ENCODE results near the gene CDKN2C.
"Not testable (repeated sequence)": the region's sequence is repeated elsewhere in the genome, so short reads cannot be mapped to it uniquely, and the experiment has no call there.

Gene CDKN2C

DNA sequence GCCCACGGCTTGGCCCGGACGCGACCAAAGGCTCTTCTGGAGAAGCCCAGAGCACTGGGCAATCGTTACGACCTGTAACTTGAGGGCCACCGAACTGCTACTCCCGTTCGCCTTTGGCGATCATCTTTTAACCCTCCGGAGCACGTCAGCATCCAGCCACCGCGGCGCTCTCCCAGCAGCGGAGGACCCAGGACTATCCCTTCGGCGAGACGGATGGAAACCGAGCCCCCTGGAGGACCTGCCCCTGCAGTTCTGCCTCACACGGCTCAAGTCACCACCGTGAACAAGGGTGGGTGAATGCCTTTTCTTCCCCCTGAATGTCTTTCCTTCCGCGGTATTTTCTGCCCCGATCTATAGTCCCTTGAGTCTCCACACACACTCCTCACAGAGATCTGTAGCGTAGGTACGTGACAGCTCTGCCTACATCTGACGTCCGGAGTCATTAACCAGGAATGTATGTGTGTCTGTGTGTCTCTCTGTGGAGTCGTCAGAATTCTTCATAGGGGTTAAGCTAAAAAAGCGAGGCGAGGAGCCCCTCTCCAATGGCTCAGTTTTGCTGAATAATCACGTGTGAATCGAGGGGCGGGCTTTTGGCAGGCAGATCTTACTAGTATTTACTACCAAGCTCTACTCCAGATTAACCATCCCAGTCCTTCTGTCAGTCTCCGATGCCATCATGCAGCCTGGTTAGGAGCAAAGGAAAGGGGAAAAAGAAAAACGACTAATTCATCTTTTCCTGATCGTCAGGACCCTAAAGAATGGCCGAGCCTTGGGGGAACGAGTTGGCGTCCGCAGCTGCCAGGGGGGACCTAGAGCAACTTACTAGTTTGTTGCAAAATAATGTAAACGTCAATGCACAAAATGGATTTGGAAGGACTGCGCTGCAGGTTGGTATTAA is at the start of gene CDKN2C:
Gene CDKN2C, plus strand, starts transcription at position 635 of the 898 bp plus-strand sequence. Its CDS starts 124 bp downstream, at position 759.
- peaks cover 26% of the 10 kb centered on the region for H3K4me1 Mint-ChIP-seq
- peaks cover 5% of the 10 kb centered on the region for H3K36me3 Mint-ChIP-seq (ENCODE audit: low read depth)
- H3K4me3 Mint-ChIP-seq: peak within 1 kb of the TSS; percentile 88
- peak within 1 kb of the TSS; percentile 96 for H3K27ac Mint-ChIP-seq
- H3K9me3 Mint-ChIP-seq: no peaks in the 10 kb centered on the region
- peaks cover 18% of the 10 kb centered on the region for H3K27me3 Mint-ChIP-seq
- DNase-seq (peak; percentile 54), ATAC-seq (peak; percentile 51)

DNA sequence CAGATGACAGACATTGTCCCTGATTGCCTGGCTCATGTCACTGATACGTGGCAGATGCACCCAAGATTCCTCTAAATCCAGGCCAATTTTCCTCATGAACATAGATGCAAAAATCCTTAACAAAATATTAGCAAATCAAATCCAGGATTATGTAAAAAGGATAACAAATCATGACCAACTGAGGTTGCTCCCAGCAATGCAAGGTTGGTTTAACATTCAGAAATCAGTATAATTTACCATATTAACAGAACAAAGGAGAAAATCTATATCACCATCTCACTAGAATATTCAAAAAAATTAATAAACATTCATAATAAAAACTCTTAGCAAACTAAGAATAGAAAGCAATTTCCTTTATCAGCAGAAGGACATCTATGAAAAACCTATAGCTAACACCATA is 49.6 kb upstream of the CDKN2C start:
- DNase-seq: no peak

DNA sequence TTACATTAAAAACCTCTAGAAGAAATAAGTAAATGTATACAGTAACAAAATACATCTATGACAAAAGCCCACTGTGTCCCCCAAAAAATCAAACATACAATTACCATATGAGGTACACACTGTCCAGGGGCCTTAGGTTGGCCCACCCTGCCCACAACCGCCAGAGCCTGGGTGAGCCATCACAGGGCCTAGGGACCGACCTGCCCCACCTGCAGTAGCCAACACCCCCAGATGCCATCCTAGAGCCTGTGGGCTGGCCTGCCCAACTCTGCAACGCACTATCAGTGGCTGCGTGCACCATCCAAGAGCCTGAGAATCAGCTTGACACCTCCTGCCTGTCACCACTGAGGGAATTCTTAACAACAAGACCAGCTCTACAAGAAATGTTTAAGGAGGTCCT is 49.0 kb upstream of the CDKN2C start:
- Mint-ChIP-seq H3K27ac (no peak overlapping the region), H3K4me3 (no peak overlapping the region), H3K27me3 (no peaks in the 10 kb centered on the region), H3K9me3 (peaks cover 15% of the 10 kb centered on the region), H3K4me1 (peaks cover 20% of the 10 kb centered on the region), H3K36me3 (ENCODE audit: low read depth) (peaks cover 34% of the 10 kb centered on the region)
- ATAC-seq (no peak), DNase-seq (no peak)

More for the DNA sequence above, 49.6 kb upstream of the CDKN2C start:
- no peak for ATAC-seq
- Mint-ChIP-seq H3K9me3 (peaks cover 15% of the 10 kb centered on the region), H3K4me3 (no peak overlapping the region), H3K36me3 (ENCODE audit: low read depth) (peaks cover 32% of the 10 kb centered on the region), H3K27me3 (no peaks in the 10 kb centered on the region), H3K27ac (no peak overlapping the region), H3K4me1 (peaks cover 19% of the 10 kb centered on the region)

DNA sequence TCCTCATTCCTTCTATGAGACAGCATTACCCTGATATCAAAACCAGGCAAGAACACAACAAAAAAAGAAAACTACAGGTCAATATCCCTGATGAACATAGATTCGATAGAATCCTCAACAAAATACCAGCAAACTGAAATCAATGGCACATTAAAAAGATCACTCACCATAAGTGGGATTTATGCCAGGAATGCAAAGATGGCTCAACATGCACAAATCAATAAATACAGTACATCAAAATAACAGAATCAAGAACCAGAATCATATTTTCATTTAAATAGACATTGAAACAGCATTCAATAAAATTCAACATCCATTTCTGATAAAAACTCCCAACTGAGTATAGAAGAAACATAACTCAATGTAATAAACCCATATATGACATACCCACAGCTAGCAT is 46.5 kb upstream of the CDKN2C start:
- Mint-ChIP-seq H3K27me3 (no peaks in the 10 kb centered on the region), H3K4me3 (no peak overlapping the region), H3K4me1 (peaks cover 9% of the 10 kb centered on the region), H3K36me3 (ENCODE audit: low read depth) (peaks cover 41% of the 10 kb centered on the region), H3K9me3 (peaks cover 15% of the 10 kb centered on the region), H3K27ac (no peak overlapping the region)
- DNase-seq: no peak
- ATAC-seq: no peak

DNA sequence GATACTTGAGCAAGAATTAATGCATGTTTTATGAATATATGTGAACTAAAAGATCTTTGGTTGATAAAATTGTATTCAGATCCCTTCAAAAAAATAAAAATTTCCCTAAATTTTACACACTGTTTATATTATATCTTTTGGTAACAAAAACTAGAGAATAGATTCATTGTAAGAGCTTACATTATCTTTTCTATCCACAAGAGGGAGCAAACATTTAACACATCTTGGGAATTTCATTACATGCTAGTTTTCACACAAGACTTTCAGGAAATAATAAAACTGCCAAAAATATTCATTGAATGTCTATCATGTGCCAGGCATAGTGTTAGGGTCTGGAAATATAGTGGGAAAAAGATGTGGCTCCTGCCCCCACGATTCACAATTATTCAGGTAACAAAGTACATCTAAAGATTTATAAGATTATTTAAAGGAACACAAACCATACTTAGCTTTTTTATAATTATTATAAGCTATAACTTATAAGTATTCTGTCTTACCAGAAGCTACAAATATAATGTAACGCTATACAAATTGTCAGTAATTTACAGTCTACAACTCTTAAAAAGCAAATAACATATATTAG is 40.6 kb upstream of the CDKN2C start:
- no peak overlapping the region for H3K27ac Mint-ChIP-seq
- ATAC-seq (no peak), DNase-seq (no peak)
- no peak overlapping the region for H3K4me3 Mint-ChIP-seq
- H3K36me3 Mint-ChIP-seq (ENCODE audit: low read depth): peaks cover 25% of the 10 kb centered on the region
- H3K4me1 Mint-ChIP-seq: peaks cover 30% of the 10 kb centered on the region
- H3K27me3 Mint-ChIP-seq: no peaks in the 10 kb centered on the region
- H3K9me3 Mint-ChIP-seq: no peaks in the 10 kb centered on the region

DNA sequence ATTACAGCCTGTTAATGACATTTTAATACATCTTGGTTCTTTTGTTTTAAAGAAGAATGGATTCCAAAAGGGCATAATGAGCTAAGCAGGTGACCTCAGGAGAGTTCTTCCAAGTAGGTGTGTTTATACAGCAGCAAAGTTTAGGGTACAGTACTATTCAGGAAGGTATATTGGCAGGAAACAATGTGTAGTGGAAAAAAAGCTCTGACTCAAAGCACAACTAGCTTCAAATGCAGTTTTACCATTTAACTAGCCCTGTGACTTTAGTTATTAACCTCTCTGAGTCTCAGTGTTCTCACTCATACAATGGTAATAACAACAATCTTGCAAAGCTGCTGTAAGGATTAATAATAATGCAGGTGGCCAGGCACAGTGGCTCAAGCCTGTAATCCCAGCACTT is 39.9 kb upstream of the CDKN2C start:
- Mint-ChIP-seq H3K27ac (no peak overlapping the region), H3K36me3 (ENCODE audit: low read depth) (peaks cover 26% of the 10 kb centered on the region), H3K27me3 (no peaks in the 10 kb centered on the region), H3K4me1 (peaks cover 32% of the 10 kb centered on the region), H3K4me3 (no peak overlapping the region), H3K9me3 (no peaks in the 10 kb centered on the region)
- ATAC-seq: peak; percentile 90
- DNase-seq: no peak

DNA sequence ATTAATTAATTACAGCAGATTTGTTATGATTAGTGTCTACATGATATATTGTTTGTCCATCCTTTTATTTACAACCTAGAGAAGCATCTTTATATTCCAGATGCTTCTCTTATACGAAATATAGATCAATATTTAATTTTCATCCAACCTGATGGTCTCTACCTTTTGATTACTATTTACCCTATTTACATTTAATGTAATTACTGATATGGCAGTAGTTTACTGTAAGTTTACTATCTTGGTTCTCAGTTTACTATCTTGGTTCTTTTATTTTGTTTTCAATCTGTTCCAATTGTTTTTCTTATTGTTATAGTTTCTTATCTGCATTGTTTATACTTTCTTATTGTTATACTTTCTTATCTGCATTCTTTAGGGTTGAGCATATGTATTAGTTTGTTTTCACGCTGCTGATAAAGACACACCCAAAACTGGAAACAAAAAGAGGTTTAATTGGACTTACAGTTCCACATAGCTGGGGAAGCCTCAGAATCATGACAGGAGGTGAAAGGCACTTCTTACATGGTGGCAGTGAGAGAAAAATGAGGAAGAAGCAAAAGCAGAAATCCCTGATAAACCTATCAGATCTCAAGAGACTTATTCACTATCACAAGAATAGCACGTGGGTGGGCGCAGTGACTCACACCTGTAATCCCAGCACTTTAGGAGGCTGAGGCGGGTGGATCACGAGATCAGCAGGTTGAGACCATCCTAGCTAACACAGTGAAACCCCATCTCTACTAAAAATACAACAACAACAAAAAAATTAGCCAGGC is 38.9 kb upstream of the CDKN2C start:
- H3K4me1 Mint-ChIP-seq: peaks cover 36% of the 10 kb centered on the region
- H3K9me3 Mint-ChIP-seq: no peaks in the 10 kb centered on the region
- DNase-seq: peak; percentile 14
- ATAC-seq: no peak
- H3K27me3 Mint-ChIP-seq: no peaks in the 10 kb centered on the region
- no peak overlapping the region for H3K27ac Mint-ChIP-seq
- peaks cover 20% of the 10 kb centered on the region for H3K36me3 Mint-ChIP-seq (ENCODE audit: low read depth)
- H3K4me3 Mint-ChIP-seq: no peak overlapping the region

DNA sequence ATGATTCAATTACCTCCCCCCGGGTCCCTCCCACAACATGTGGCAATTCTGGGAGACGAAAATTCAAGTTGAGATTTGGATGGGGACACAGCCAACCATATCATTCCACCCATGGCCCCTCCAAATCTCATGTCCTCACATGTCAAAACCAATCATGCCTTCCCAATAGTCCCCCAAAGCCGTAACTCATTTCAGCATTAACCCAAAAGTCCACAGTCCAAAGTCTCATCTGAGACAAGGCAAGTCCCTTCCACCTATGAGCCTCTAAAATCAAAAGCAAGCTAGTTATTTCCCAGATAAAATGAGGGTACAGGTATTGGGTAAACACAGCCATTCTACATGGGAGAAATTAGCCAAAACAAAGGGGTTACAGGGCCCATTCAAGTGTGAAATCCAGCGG is 38.0 kb upstream of the CDKN2C start:
- H3K27me3 Mint-ChIP-seq, H3K27ac Mint-ChIP-seq, H3K4me3 Mint-ChIP-seq, H3K9me3 Mint-ChIP-seq, ATAC-seq, DNase-seq: not testable (repeated sequence)
- Mint-ChIP-seq H3K36me3 (ENCODE audit: low read depth) (peaks cover 21% of the 10 kb centered on the region), H3K4me1 (peaks cover 40% of the 10 kb centered on the region)

DNA sequence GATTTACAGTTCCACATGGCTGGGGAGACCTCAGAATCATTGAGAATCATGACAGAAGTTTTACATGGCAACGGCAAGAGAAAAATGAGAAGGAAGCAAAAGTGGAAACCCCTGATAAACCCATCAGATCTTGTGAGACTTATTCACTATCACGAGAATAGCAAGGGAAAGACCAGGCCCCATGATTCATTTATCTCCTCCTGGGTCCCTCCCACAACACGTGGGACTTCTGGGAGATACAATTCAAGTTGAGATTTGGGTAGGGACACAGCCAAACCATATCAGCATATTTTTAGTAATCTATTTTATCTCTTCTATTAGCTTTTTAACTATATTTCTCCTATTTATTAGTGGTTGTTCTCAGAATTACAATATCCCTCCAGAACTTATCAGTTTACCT is 36.3 kb upstream of the CDKN2C start:
- not testable (repeated sequence) for ATAC-seq, H3K9me3 Mint-ChIP-seq, H3K4me3 Mint-ChIP-seq, DNase-seq, H3K27ac Mint-ChIP-seq, H3K27me3 Mint-ChIP-seq
- H3K36me3 Mint-ChIP-seq (ENCODE audit: low read depth): peaks cover 16% of the 10 kb centered on the region
- H3K4me1 Mint-ChIP-seq: peaks cover 40% of the 10 kb centered on the region

DNA sequence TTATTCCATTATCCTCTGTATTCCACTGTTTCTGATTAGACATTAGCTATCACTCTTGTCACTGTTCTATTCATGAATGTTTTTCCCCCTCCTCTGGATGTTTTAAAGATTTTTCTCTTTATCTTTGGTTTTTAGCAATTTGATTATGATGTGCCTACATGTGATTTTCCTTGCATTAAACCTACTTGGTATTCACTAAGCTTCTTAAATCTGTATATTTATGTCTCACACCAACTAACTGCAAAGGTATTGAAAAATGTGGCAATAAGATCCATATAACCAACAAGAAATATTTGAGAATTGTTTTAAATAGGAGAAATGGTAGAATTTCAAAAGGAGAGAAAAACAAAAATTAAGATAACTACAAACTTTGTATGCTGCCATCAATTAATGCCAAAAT is 35.2 kb upstream of the CDKN2C start:
- peaks cover 16% of the 10 kb centered on the region for H3K36me3 Mint-ChIP-seq (ENCODE audit: low read depth)
- H3K4me1 Mint-ChIP-seq: peaks cover 39% of the 10 kb centered on the region
- no peak overlapping the region for H3K27ac Mint-ChIP-seq
- H3K4me3 Mint-ChIP-seq: no peak overlapping the region
- DNase-seq: no peak
- no peaks in the 10 kb centered on the region for H3K27me3 Mint-ChIP-seq
- ATAC-seq: no peak
- H3K9me3 Mint-ChIP-seq: no peaks in the 10 kb centered on the region

DNA sequence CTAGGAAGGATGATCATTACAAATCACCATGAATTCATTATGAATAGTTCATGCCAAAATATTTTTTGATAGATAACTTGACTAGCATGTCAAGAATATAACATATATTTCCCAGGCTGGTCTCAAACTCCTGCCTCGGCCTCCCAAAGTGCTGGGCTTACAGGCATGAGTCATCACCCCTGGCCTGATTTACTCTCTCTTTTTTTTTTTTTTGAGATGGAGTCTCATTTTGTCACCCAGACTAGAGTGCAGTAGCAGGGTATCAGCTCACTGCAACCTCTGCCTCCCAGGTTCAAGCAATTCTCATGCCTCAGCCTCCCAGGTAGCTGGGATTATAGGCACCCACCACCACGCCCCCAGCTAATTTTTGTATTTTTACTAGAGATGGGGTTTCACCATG is 34.8 kb upstream of the CDKN2C start:
- peaks cover 16% of the 10 kb centered on the region for H3K36me3 Mint-ChIP-seq (ENCODE audit: low read depth)
- H3K27me3 Mint-ChIP-seq: not testable (repeated sequence)

DNA sequence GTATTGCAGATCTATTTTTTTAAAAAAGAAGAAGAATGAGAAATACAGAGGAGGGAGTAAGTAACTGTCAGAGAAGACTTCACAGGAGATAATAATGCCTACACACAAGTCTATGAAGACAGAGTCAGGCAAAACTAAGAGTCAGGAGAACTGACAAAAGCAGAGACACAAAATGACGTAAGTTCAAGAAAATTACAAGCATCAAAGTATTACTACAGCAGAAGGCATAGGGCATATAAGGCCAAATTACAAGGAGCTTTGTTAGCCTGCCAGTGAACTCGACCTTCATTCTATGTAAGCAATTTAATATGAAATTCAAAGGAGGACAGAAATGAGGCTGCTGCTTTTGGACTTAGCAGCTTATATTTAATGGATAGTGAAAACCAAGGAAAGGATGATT is 33.7 kb upstream of the CDKN2C start:
- Mint-ChIP-seq H3K9me3 (no peaks in the 10 kb centered on the region), H3K4me1 (peaks cover 24% of the 10 kb centered on the region), H3K4me3 (no peak overlapping the region), H3K27me3 (no peaks in the 10 kb centered on the region), H3K36me3 (ENCODE audit: low read depth) (peaks cover 15% of the 10 kb centered on the region), H3K27ac (no peak overlapping the region)
- ATAC-seq (no peak), DNase-seq (no peak)

More for the DNA sequence above, 34.8 kb upstream of the CDKN2C start:
- H3K4me1 Mint-ChIP-seq: peaks cover 35% of the 10 kb centered on the region
- H3K4me3 Mint-ChIP-seq, H3K27ac Mint-ChIP-seq, ATAC-seq, DNase-seq, H3K9me3 Mint-ChIP-seq: not testable (repeated sequence)

DNA sequence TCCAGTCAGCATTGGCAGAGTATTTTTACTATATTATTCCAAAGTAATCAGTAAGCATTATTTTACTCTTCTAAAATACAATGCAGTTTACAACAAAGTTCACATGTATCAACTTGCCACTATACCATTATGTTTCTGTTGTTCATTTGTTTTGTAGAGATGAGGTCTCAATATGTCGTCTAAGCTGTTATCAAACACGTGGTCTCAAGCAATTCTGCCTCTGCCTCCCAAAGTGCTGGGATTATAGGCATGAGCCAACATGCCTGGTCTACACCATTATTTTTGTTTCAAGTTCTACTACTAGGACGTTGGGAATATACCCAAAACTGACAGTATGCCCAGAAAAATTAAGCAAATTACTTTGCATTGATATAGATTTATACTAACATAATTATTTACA is 29.8 kb upstream of the CDKN2C start:
- Mint-ChIP-seq H3K27ac (no peak overlapping the region), H3K27me3 (no peaks in the 10 kb centered on the region), H3K4me3 (no peak overlapping the region), H3K9me3 (no peaks in the 10 kb centered on the region), H3K4me1 (peaks cover 16% of the 10 kb centered on the region), H3K36me3 (ENCODE audit: low read depth) (peaks cover 7% of the 10 kb centered on the region)
- ATAC-seq (no peak), DNase-seq (no peak)

DNA sequence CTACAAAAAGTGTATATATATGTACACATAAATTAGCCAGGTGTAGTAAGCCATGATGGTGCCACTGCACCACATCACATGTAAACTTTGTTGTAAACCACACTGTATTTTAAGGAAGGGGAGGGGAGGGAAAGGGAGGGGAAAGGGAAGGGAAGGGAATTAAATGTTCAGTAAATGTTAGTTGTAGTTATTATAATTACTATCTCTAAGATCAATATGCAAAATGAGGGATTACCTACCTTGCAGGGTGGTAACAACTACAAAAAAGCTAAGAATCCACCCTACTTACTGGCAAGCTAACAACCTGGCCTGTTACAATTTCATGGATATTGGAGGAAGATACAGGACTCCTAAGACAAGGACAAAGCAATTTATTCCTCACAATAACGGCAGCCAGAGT is 27.7 kb upstream of the CDKN2C start:
- DNase-seq: no peak
- H3K27me3 Mint-ChIP-seq: no peaks in the 10 kb centered on the region
- no peak for ATAC-seq
- H3K9me3 Mint-ChIP-seq: no peaks in the 10 kb centered on the region
- H3K4me3 Mint-ChIP-seq: no peak overlapping the region
- H3K27ac Mint-ChIP-seq: no peak overlapping the region
- H3K36me3 Mint-ChIP-seq (ENCODE audit: low read depth): peaks cover 7% of the 10 kb centered on the region
- peaks cover 10% of the 10 kb centered on the region for H3K4me1 Mint-ChIP-seq
